Epithelial cell of prostate (primary cell): ENCODE results near the gene GGT5.
"Not testable (repeated sequence)": the region's sequence is repeated elsewhere in the genome, so short reads cannot be mapped to it uniquely, and the experiment has no call there.

Source experiments
- DNase-seq: peaks from one replicate; pipeline ENCODE4 v3.0.0-alpha.2; 2011; ENCODE audit warnings: low read depth, low spot score
- H3K27ac ChIP-seq: fragments of 450-650 bp; 2 replicates; pipeline ENCODE4 v1.5.1; 2017; ENCODE audit warnings: mild to moderate bottlenecking

The GGT5 gene

DNA sequence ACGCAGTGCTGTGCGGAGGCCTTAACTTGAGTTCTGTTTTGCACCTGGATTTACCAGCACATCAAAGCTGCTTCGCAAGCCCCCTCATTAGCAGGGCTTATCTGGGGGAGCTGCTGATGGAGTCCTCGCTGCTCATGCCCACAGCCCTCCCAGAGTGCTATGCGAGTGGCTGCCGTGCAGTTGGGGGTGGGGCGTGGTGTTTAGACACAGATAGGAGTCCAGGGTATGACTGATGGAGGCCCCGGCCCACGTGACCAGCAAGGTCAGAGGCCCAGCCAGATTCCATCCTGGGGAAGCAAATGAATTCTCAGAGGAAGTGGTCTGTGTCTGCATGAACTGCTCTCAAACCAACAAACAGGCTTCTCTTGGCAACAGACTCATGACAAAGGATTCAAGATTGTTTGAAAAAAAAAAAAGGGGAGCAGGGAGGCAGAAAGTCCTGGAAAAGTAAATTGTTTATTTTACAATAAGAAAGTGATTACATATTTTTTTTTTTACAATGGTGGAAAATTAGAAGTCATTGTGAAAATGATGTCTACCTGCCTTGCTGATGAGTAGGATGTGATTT, 19.5 kb upstream of the GGT5 start:
- DNase-seq, H3K27ac ChIP-seq: not testable (repeated sequence)

DNA sequence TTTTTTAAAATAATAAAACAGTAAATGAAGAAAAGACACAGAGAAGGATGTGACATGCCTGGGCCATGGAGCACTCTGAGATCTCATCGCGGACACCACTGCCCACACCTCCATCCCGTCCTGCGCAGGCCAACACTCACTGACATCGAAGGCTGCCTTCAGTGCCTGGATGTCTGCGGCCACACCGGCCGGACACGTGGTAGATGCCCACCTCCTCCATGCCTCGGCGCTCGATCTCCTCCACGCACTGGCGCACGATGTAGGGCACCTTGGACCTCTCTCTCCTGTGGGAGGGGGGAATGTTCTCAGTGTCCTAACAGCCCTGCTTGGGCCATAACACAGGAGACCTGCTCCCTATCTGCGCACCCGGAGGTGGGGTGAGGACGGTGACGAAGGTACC, 18.6 kb upstream of the GGT5 start:
- not testable (repeated sequence) for DNase-seq, H3K27ac ChIP-seq

- not testable (repeated sequence) for DNase-seq, H3K27ac ChIP-seq
These were observed 17.4 kb upstream of the GGT5 start for GRCh38 chr22:24262185-24262749.

GRCh38 chr22:24259459-24259858, 14.6 kb upstream of the GGT5 start:
- not testable (repeated sequence) for H3K27ac ChIP-seq, DNase-seq

DNA sequence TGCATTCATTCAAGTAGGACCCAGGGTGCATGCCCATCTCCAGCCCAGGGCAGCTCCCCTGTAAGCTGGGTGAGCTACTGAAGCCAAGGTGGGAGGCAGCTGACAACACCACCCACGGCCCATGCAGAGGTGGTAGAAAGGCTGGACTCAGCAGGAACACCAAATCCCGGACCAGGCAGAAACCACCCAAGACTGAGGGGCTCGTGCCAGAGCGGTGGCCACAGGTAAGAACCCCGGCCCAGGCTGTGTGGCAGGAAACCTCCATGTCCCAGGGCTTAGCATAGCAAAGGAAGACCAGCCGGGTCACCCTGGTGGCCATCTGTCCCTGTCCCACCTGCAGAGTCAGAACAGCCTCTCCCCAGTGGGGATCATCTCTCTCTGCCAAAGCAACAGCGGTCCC, 11.9 kb upstream of the GGT5 start:
- not testable (repeated sequence) for H3K27ac ChIP-seq, DNase-seq

DNA sequence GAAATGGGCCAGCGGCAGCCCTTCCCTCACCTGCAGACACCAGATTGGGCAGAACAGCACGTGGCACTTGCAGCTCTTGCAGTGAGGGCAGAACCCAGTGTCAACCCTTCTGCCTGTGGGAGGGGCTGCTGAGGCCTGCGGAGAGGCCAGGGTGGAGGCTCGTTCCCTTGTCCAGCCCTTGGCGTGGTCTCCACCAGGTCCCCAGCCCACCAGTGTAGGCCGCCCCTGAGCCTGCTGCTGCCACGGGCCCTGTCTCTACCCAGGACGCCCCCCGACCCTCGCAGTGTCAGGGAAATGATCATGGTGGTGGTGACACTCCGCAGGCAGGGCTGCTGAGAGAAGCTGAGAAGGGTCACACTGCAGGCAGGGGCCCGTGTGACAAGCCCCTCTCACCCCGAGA, 11.3 kb upstream of the GGT5 start:
- not testable (repeated sequence) for H3K27ac ChIP-seq, DNase-seq

DNA sequence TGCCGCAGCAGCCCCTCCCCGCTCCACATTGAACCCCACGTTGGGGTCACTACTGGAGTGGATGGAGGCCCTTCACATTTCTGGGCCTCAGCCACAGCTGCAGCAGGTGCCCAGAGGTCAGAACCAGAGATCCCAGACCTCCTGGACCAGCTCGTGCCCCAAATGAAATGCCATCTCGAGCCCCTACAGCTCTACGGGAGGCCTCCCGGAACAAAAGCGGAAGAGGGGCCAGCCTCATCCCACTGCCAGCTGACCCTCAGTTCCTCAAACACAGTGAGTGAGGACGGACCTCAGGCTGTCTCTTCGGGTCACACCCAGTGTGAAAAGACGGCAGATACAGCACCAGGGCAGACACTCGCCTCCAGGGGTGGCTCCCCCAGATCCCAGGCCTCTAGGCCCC, 8.2 kb upstream of the GGT5 start:
- not testable (repeated sequence) for H3K27ac ChIP-seq, DNase-seq

DNA sequence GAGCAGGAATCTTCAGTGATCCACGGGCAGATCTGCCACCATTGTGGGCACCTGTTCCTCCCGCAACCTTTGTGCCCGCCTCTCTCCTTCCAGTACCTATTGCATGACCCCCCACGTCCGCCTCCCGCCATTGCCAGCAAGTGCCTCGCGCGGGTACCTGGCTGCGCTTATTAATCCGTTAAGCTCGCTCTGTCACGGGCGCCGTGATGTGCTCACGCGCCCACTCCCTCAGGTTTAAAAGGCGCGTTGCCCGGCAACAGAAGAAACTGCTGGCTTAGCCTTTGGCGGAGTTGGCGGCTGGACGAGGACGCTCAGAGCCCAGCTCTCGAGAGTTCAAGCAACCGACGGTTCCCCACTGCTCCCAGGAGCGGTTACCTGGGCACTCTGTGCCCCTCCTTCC, 6.4 kb upstream of the GGT5 start:
- not testable (repeated sequence) for DNase-seq, H3K27ac ChIP-seq

DNA sequence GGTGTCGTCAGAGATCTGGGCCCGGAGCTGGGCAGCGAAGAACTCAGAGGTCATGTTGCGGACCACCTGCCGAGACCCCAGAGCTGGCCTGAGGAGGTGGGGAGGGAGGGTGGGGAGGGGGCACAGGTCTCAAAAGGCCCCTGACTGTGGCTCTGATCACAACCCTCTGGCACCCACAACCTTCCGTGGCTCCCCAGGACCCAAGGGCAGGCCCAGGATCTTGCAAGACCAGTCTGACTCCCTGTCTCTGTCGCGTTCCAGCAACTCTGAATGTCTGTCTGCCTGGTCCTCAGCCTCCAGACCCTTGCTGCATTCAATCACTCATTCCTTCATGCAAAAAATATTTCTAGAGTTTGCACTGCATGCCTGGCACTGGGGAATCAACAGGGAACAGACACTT, 4.5 kb upstream of the GGT5 start:
- H3K27ac ChIP-seq, DNase-seq: not testable (repeated sequence)

DNA sequence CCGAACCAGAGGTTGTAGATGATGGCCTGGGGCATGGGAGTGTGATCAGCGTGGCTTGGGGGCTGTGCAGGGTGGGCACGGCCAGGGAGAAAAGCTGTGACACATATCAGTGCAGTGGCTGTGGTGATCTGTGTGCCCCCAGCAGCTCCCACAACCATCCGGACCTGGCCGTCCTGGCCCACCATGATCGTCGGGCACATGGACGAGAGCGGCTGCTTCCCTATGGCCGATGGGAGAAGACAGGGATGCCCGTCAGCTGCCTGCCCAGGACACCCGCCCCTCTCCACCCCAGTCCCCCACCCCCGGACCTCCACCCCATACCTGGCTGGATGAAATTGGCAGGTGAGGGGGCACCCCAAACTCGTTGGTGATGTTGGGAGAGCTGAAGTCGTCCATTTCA, 3.7 kb upstream of the GGT5 start:
- not testable (repeated sequence) for H3K27ac ChIP-seq, DNase-seq

- no peak overlapping the region for H3K27ac ChIP-seq
- DNase-seq = peak; percentile 22
These were observed 2.9 kb upstream of the GGT5 start for GRCh38 chr22:24247564-24248344.

DNA sequence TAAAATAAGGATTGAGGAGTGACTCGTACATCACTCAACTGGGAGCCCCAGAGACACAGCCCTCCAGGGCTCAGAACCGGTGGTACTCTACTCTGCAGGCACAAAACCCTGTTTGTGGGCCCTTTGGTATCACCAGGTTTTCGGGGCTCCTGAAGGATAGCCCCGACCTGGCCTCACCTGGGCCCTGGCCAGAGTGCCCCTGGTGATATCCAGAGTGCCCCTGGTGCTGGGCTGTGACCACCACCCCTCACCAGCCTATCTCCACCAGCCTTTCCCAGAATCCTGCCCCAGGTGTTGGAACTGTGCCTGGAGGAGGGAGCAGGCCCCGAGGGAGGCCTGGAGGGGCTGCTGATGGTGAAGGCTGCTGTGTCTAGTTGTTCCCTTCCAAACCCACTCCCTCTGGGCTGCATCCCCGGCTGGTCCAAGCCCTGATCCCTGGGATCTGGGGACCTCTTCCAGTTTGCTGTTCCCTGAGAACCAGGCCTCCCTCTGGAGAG, 2.2 kb upstream of the GGT5 start:
- no peak for DNase-seq
- H3K27ac ChIP-seq = no peak overlapping the region

- not testable (repeated sequence) for DNase-seq, H3K27ac ChIP-seq
These were observed 991 bp upstream of the GGT5 start for GRCh38 chr22:24245584-24246561.

DNA sequence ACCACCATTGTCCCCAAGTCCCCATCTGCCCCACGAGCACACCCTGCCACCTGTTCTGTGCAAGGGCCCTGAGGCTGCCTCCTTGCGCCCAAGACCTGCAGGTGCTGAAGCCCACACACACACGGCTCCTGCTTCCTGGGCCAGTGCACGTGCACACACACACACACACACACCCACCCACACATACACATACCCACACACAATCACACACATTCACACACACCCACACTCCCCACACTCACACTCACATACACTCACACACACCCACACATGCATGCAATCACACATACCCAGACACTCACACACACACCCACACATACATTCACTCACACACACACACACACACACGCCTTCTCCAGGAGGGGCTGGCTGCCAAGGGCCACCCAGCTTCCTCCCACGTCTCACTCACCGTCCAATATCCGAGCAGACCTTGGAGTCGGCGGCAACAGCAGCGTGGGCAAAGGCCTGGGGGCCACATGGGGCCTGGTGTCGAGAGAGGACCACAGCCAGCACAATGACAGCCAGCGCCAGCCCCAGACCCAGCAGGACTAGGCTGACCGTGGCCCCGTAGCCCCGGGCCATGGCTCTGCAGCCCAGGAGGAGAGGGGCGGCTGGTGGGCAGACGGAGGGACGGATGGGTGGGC, 616 bp downstream of the GGT5 start:
- no peak for DNase-seq
- H3K27ac ChIP-seq = no peak overlapping the region

DNA sequence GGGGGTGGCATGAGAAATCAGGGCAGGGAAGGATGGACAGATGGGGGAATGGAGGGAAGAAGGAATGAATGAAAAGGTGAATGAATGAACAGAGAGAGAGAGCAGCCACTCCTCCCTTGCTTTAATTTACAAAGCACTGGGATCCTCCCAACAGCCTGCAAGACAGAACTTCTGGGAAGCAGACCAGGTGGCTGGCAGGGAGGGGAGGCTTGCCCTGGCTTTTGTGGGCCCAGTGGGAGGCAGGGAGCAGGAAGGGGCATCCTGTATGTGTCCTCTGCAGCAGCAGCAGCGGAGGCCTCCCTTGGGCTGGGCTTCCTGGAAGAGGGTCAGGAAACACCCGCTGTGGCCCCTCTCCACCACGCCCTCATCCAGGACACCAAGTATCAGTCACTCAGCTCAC, 1.5 kb downstream of the GGT5 start:
- DNase-seq, H3K27ac ChIP-seq: not testable (repeated sequence)

- DNase-seq, H3K27ac ChIP-seq: not testable (repeated sequence)
These were observed 3.7 kb downstream of the GGT5 start for GRCh38 chr22:24240985-24241692.

DNA sequence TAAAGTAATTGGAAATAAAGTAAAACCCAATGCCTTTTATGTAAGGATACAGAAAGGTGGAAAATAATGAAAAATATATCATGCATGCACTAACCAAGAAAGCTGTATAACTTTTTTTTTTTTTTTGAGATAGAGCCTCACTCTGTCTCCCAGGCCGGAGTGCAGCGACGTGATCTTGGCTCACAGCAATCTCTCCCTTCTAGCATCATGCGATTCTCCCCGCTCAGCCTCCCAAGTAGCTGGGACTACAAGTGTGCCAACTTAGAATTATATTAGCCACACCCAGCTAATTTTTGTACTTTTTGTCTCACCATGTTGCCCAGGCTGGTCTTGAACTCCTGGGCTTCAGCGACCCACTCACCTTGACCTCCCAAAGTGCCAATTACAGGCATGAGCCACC, 4.5 kb downstream of the GGT5 start:
- no peak overlapping the region for H3K27ac ChIP-seq
- no peak for DNase-seq

GRCh38 chr22:24238101-24238694, 6.7 kb downstream of the GGT5 start:
- H3K27ac ChIP-seq, DNase-seq: not testable (repeated sequence)

DNA sequence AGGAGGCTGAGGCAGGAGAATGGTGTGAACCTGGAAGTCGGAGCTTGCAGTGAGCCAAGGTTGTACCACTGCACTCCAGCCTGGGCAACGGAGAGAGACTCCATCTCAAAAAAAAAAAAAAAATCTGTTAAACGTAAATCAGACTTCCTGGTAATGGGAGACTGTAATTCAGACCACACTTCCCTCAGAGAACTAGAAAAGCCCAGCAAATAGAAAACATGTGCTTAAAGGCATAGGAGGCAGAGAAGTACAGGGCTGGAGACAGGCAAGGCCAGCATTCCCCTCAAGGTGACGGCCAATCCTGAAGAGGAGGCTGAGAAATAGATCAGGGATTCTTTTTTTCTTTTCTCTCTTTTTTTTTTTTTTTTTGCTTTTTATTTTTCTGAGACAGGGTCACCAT, 8.2 kb downstream of the GGT5 start:
- H3K27ac ChIP-seq = no peak overlapping the region
- no peak for DNase-seq
